PFSK-1 (cell line): Measurements from ENCODE around the gene TUBB6.

ENCODE experiments used
- FOXP2 ChIP-seq: optimal IDR thresholded peaks from 2 replicates; pipeline ENCODE3; 2011; ENCODE audit warnings: borderline replicate concordance, control low read depth, inconsistent platforms; ENCODE audit not compliant: insufficient read depth; ENCODE audit errors: extremely low read length, extremely low read depth
- POLR2AphosphoS5 ChIP-seq: IDR thresholded peaks from 2 replicates; pipeline ENCODE4 v1.6.1; 2012; ENCODE audit warnings: low read depth, mild to moderate bottlenecking, control low read depth, low read length, moderate library complexity
- REST ChIP-seq, 2 experiments: IDR thresholded peaks; 2 replicates each; pipeline versions ENCODE4 v1.6.1 to v1.8.0; 2011 to 2012; ENCODE audit warnings: low read depth in 2 of 2, low read length in 2 of 2, control low read depth in 1 of 2, inconsistent platforms in 1 of 2, mild to moderate bottlenecking in 1 of 2, moderate library complexity in 1 of 2; ENCODE audit not compliant: insufficient read depth in 1 of 2
- SIN3A ChIP-seq: IDR thresholded peaks from 2 replicates; pipeline ENCODE4 v1.6.1; 2012; ENCODE audit warnings: mild to moderate bottlenecking, low read length, moderate library complexity, borderline replicate concordance; ENCODE audit not compliant: insufficient read depth
- TAF1 ChIP-seq: IDR thresholded peaks from 2 replicates; pipeline ENCODE4 v1.6.1; 2012; ENCODE audit warnings: low read length, control low read depth, borderline replicate concordance; ENCODE audit not compliant: insufficient read depth

The TUBB6 gene

GRCh38 chr18:12290086-12290485, 18.0 kb upstream of the TUBB6 start:
- TF ChIP-seq POLR2AphosphoS5, result no peak
- TF ChIP-seq SIN3A, result no peak
- no peak for TF ChIP-seq REST (IDR thresholded peaks at IDR 0.05; ENCODE audit: insufficient read depth in 1 of 2, low read depth in 2 of 2, low read length in 2 of 2)
- TF ChIP-seq FOXP2, result no peak
- no peak for TF ChIP-seq TAF1

GRCh38 chr18:12291161-12291560, 16.9 kb upstream of the TUBB6 start:
- TF ChIP-seq POLR2AphosphoS5, result no peak

GRCh38 chr18:12291690-12292089, 16.4 kb upstream of the TUBB6 start:
- no peak for TF ChIP-seq REST (IDR thresholded peaks at IDR 0.05; ENCODE audit: insufficient read depth in 1 of 2, low read depth in 2 of 2, low read length in 2 of 2)
- TF ChIP-seq TAF1, result no peak
- TF ChIP-seq FOXP2, result no peak
- TF ChIP-seq SIN3A, result no peak
- TF ChIP-seq POLR2AphosphoS5, result no peak

- TF ChIP-seq TAF1, result no peak
- TF ChIP-seq SIN3A, result no peak
- no peak for TF ChIP-seq REST (IDR thresholded peaks at IDR 0.05; ENCODE audit: insufficient read depth in 1 of 2, low read depth in 2 of 2, low read length in 2 of 2)
- no peak for TF ChIP-seq FOXP2
- TF ChIP-seq POLR2AphosphoS5, result no peak
These were observed 14.2 kb upstream of the TUBB6 start for GRCh38 chr18:12293831-12294230.

GRCh38 chr18:12295389-12296086, 12.5 kb upstream of the TUBB6 start:
- TF ChIP-seq REST (IDR thresholded peaks at IDR 0.05; ENCODE audit: insufficient read depth in 1 of 2, low read depth in 2 of 2, low read length in 2 of 2) (no peak), TAF1 (no peak), POLR2AphosphoS5 (no peak), SIN3A (no peak), FOXP2 (no peak)

- TF ChIP-seq SIN3A (no peak), POLR2AphosphoS5 (no peak), TAF1 (no peak), FOXP2 (no peak), REST (IDR thresholded peaks at IDR 0.05; ENCODE audit: insufficient read depth in 1 of 2, low read depth in 2 of 2, low read length in 2 of 2) (no peak)
These were observed 12.0 kb upstream of the TUBB6 start for GRCh38 chr18:12296087-12296403.
